ENCODE results near the gene BRD9.

DNA sequence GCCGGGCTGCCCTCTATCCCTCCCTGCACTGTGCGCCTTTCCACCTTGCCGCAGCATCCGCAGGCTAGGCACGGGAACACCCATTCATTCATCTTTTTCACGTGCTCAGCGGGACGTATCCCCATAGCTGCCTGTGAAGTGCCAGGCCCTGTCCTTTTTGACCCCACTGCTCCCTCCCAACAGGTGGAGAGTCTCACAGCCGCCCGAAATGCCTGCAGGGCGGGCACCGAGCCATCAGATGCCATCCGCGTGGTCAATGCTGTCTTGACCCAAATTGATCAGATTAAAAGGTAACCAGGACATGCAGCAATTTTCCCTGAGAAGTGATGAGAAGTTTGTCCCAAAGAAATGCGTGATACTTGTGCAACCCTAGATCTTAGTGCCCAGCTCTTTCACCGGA is 15.6 kb upstream of the BRD9 start:
- TF ChIP-seq, protein P1, sequence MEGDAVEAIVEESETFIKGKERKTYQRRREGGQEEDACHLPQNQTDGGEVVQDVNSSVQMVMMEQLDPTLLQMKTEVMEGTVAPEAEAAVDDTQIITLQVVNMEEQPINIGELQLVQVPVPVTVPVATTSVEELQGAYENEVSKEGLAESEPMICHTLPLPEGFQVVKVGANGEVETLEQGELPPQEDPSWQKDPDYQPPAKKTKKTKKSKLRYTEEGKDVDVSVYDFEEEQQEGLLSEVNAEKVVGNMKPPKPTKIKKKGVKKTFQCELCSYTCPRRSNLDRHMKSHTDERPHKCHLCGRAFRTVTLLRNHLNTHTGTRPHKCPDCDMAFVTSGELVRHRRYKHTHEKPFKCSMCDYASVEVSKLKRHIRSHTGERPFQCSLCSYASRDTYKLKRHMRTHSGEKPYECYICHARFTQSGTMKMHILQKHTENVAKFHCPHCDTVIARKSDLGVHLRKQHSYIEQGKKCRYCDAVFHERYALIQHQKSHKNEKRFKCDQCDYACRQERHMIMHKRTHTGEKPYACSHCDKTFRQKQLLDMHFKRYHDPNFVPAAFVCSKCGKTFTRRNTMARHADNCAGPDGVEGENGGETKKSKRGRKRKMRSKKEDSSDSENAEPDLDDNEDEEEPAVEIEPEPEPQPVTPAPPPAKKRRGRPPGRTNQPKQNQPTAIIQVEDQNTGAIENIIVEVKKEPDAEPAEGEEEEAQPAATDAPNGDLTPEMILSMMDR (IDR thresholded peaks at IDR 0.05; ENCODE audit: insufficient read depth, low read length): no peak
- TF ChIP-seq POLR2AphosphoS5 (IDR thresholded peaks at IDR 0.05; ENCODE audit: low read depth) (no peak), GABPA (IDR thresholded peaks at IDR 0.05; ENCODE audit: low read depth) (no peak), SPI1 (IDR thresholded peaks at IDR 0.05; ENCODE audit: borderline replicate concordance, low read depth) (no peak)
- TF ChIP-seq, protein P2, sequence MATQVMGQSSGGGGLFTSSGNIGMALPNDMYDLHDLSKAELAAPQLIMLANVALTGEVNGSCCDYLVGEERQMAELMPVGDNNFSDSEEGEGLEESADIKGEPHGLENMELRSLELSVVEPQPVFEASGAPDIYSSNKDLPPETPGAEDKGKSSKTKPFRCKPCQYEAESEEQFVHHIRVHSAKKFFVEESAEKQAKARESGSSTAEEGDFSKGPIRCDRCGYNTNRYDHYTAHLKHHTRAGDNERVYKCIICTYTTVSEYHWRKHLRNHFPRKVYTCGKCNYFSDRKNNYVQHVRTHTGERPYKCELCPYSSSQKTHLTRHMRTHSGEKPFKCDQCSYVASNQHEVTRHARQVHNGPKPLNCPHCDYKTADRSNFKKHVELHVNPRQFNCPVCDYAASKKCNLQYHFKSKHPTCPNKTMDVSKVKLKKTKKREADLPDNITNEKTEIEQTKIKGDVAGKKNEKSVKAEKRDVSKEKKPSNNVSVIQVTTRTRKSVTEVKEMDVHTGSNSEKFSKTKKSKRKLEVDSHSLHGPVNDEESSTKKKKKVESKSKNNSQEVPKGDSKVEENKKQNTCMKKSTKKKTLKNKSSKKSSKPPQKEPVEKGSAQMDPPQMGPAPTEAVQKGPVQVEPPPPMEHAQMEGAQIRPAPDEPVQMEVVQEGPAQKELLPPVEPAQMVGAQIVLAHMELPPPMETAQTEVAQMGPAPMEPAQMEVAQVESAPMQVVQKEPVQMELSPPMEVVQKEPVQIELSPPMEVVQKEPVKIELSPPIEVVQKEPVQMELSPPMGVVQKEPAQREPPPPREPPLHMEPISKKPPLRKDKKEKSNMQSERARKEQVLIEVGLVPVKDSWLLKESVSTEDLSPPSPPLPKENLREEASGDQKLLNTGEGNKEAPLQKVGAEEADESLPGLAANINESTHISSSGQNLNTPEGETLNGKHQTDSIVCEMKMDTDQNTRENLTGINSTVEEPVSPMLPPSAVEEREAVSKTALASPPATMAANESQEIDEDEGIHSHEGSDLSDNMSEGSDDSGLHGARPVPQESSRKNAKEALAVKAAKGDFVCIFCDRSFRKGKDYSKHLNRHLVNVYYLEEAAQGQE (IDR thresholded peaks at IDR 0.05; ENCODE audit: insufficient replicate concordance, low read depth): no peak

Data from HL-60 (cell line).